AG04450 (cell line): Measurements from ENCODE around the gene GPR107. TPM values are rescaled to one million over a fixed set of nuclear protein-coding genes. Genes with fewer than 3 reads are reported as not detected.

Experiments
- CTCF ChIA-PET: fragments of 300-600, 350-600 bp; formaldehyde crosslinking; extraction: SDS; loops from one replicate; lab custom pipeline; 2022; ENCODE audit warnings: antibody characterized with exemption, inconsistent platforms; lab: Charles Lee
- POLR2A ChIA-PET: fragments of 350-600 bp; formaldehyde crosslinking; extraction: SDS; loops from one replicate; lab custom pipeline; 2021; ENCODE audit warnings: antibody characterized with exemption, inconsistent platforms; lab: Yijun Ruan, JAX
- DNase-seq: peaks from one replicate; pipeline ENCODE4 v3.0.0-alpha.2; 2011; ENCODE audit warnings: low read depth, low spot score
- H3K27ac ChIP-seq: one replicate; pipeline ENCODE4 v1.5.1; 2012; ENCODE audit warnings: low read depth, low read length, control low read depth
- H3K27me3 ChIP-seq: one replicate; pipeline ENCODE4 v1.6.0; 2012; ENCODE audit warnings: low read length; ENCODE audit not compliant: control insufficient read depth, insufficient read depth
- H3K4me3 ChIP-seq: 2 replicates; pipeline ENCODE4 v1.5.1; 2011; ENCODE audit warnings: mild to moderate bottlenecking, low read depth, low read length, control low read depth
- H3K9me3 ChIP-seq: 2 replicates; pipeline ENCODE4 v1.5.1; 2012; ENCODE audit warnings: low read length; ENCODE audit not compliant: control insufficient read depth, insufficient read depth
- CTCF ChIP-seq: IDR thresholded peaks from 2 replicates; pipeline ENCODE4 v1.5.1; 2011; ENCODE audit warnings: low read depth, low read length, control low read depth, inconsistent platforms
- polyA plus RNA-seq: library from polyadenylated mRNA; depleted of rRNA; stranded (reverse); fragments of >200 nt; gene quantifications from 2 replicates; pipeline ENCODE4 v1.2.3, GENCODE V29; 2011

GPR107 gene
- polyA plus RNA-seq, 1 experiment, result 45.1 TPM

- ChIA-PET CTCF (no interaction called here), POLR2A (no interaction called here)
- no peak for TF ChIP-seq CTCF
- DNase-seq, result no peak
- Histone ChIP-seq H3K27ac (no peak overlapping the region), H3K27me3 (no peaks in the 10 kb centered on the region), H3K4me3 (no peak overlapping the region), H3K9me3 (no peaks in the 10 kb centered on the region)
Measured at GRCh38 chr9:130154816-130155215, 101.1 kb downstream of the GPR107 start.

- POLR2A ChIA-PET, result interaction anchor here (0.6 kb wide), 1 partner anchor 9 kb away, joined by 9 read pairs; no protein-coding TSS in a partner anchor
- CTCF ChIA-PET, result no interaction called here
- no peaks in the 10 kb centered on the region for H3K27me3 ChIP-seq
- H3K27ac ChIP-seq, result no peak overlapping the region
- no peak overlapping the region for H3K4me3 ChIP-seq
- H3K9me3 ChIP-seq, result no peaks in the 10 kb centered on the region
- DNase-seq, result no peak
- TF ChIP-seq CTCF, result no peak
Measured at GRCh38 chr9:130155647-130156046, 101.9 kb downstream of the GPR107 start.

- ChIA-PET POLR2A (no interaction called here), CTCF (interaction anchor here (0.6 kb wide), 1 partner anchor 87 kb away, joined by 12 read pairs; no protein-coding TSS in a partner anchor)
- Histone ChIP-seq H3K4me3 (no peak overlapping the region), H3K9me3 (no peaks in the 10 kb centered on the region), H3K27me3 (no peaks in the 10 kb centered on the region), H3K27ac (no peak overlapping the region)
- no peak for TF ChIP-seq CTCF
- DNase-seq, result no peak
Measured at GRCh38 chr9:130156672-130157071, 103.0 kb downstream of the GPR107 start.

- ChIA-PET POLR2A (no interaction called here), CTCF (interaction anchor here (0.6 kb wide), 1 partner anchor 87 kb away, joined by 12 read pairs; no protein-coding TSS in a partner anchor)
- no peak for TF ChIP-seq CTCF
- H3K4me3 ChIP-seq, result no peak overlapping the region
- no peaks in the 10 kb centered on the region for H3K27me3 ChIP-seq
- H3K9me3 ChIP-seq, result no peaks in the 10 kb centered on the region
- no peak overlapping the region for H3K27ac ChIP-seq
- DNase-seq, result no peak
Measured at GRCh38 chr9:130157079-130157478, 103.4 kb downstream of the GPR107 start.

- no peak for DNase-seq
- Histone ChIP-seq H3K27me3 (no peaks in the 10 kb centered on the region), H3K4me3 (no peak overlapping the region), H3K9me3 (no peaks in the 10 kb centered on the region), H3K27ac (no peak overlapping the region)
- ChIA-PET CTCF (no interaction called here), POLR2A (no interaction called here)
- TF ChIP-seq CTCF, result no peak
Measured at GRCh38 chr9:130158001-130158400, 104.3 kb downstream of the GPR107 start.
